WERI-Rb-1 (cell line): ENCODE measurements around the gene SUN1.

ENCODE experiments used
- DNase-seq: peaks from one replicate; pipeline ENCODE4 v3.0.0-alpha.2; 2020
- H3K27ac ChIP-seq: fragments of 250-450 bp; sonication (Bioruptor Pico); 2 replicates; pipeline ENCODE4 v1.5.1; 2020; ENCODE audit warnings: mild to moderate bottlenecking, moderate library complexity
- H3K27me3 ChIP-seq: fragments of 250-450 bp; sonication (Bioruptor Pico); 2 replicates; pipeline ENCODE4 v1.5.1; 2021; ENCODE audit warnings: mild to moderate bottlenecking, low read depth, moderate library complexity; ENCODE audit not compliant: insufficient read depth, severe bottlenecking
- H3K36me3 ChIP-seq: fragments of 250-450 bp; sonication (Bioruptor Pico); 2 replicates; pipeline ENCODE4 v1.5.1; 2020; ENCODE audit warnings: mild to moderate bottlenecking, moderate library complexity
- H3K4me3 ChIP-seq: 2 replicates; pipeline ENCODE4 v1.5.1; 2011; ENCODE audit warnings: low read depth, mild to moderate bottlenecking, control low read depth, low read length
- H3K9me3 ChIP-seq: fragments of 250-450 bp; sonication (Bioruptor Pico); 2 replicates; pipeline ENCODE4 v1.5.1; 2021; ENCODE audit warnings: mild to moderate bottlenecking, moderate library complexity; ENCODE audit not compliant: severe bottlenecking
- CTCF ChIP-seq: IDR thresholded peaks from 2 replicates; pipeline ENCODE4 v1.5.1; 2011; ENCODE audit warnings: low read depth, mild to moderate bottlenecking, control low read depth, inconsistent platforms, low read length

The SUN1 gene

GRCh38 chr7:884191-885003, 52.1 kb downstream of the SUN1 start:
- H3K4me3 ChIP-seq = no peak overlapping the region
- peaks cover 47% of the 10 kb centered on the region for H3K36me3 ChIP-seq
- H3K9me3 ChIP-seq = no peaks in the 10 kb centered on the region
- DNase-seq = no peak
- H3K27me3 ChIP-seq = no peaks in the 10 kb centered on the region
- H3K27ac ChIP-seq = no peak overlapping the region
- no peak for TF ChIP-seq CTCF

GRCh38 chr7:885261-885892, 53.1 kb downstream of the SUN1 start:
- H3K27me3 ChIP-seq = no peaks in the 10 kb centered on the region
- DNase-seq = no peak
- no peak overlapping the region for H3K4me3 ChIP-seq
- TF ChIP-seq CTCF = no peak
- no peaks in the 10 kb centered on the region for H3K9me3 ChIP-seq
- H3K27ac ChIP-seq = no peak overlapping the region
- H3K36me3 ChIP-seq = peaks cover 38% of the 10 kb centered on the region

- no peaks in the 10 kb centered on the region for H3K27me3 ChIP-seq
- H3K9me3 ChIP-seq = no peaks in the 10 kb centered on the region
- peaks cover 38% of the 10 kb centered on the region for H3K36me3 ChIP-seq
- no peak overlapping the region for H3K4me3 ChIP-seq
- DNase-seq = no peak
- TF ChIP-seq CTCF = no peak
- no peak overlapping the region for H3K27ac ChIP-seq
Measured at GRCh38 chr7:885893-886625, 53.8 kb downstream of the SUN1 start.

GRCh38 chr7:886626-887487, 54.6 kb downstream of the SUN1 start:
- peaks cover 46% of the 10 kb centered on the region for H3K36me3 ChIP-seq

More at GRCh38 chr7:886626-887487, 54.6 kb downstream of the SUN1 start:
- Histone ChIP-seq H3K27ac (no peak overlapping the region), H3K9me3 (no peaks in the 10 kb centered on the region), H3K27me3 (no peaks in the 10 kb centered on the region), H3K4me3 (no peak overlapping the region)
- no peak for TF ChIP-seq CTCF
- no peak for DNase-seq
